Keratinocyte (primary cell): ENCODE measurements around the gene MUL1. TPM values are rescaled to one million over a fixed set of nuclear protein-coding genes. Genes with fewer than 3 reads are reported as not detected.
A peak's percentile ranks its signal among the peaks of the same experiment; 100 is the strongest.

ENCODE experiments used
- DNase-seq: peaks from one replicate; pipeline ENCODE4 v3.0.0-alpha.2; 2011; ENCODE audit warnings: low read depth, missing footprints, low spot score
- FAIRE-seq: peaks from 2 replicates; lab custom pipeline; 2011; peaks lifted over from hg19 to GRCh38; lab: Jason Lieb, UNC
- H2AFZ ChIP-seq: 2 replicates; pipeline ENCODE4 v1.6.0; 2012; ENCODE audit warnings: low read length, control low read depth, inconsistent platforms; ENCODE audit not compliant: control insufficient read depth
- H3K27ac ChIP-seq: 2 replicates; pipeline ENCODE4 v1.5.1; 2011; ENCODE audit warnings: low read length; ENCODE audit not compliant: control insufficient read depth, insufficient read depth
- H3K27me3 ChIP-seq: 3 replicates; pipeline ENCODE4 v1.6.0; 2011; ENCODE audit warnings: low read length; ENCODE audit not compliant: control insufficient read depth, insufficient read depth; ENCODE audit errors: extremely low read depth
- H3K36me3 ChIP-seq, 2 experiments: 2 replicates in 1 of 2; 3 replicates in 1 of 2; pipeline ENCODE4 v1.5.1; 2011; ENCODE audit warnings: low read length in 2 of 2, mild to moderate bottlenecking in 1 of 2; ENCODE audit not compliant: control insufficient read depth in 2 of 2, insufficient read depth in 2 of 2; ENCODE audit errors: extremely low read depth in 1 of 2
- H3K4me1 ChIP-seq: 3 replicates; pipeline ENCODE4 v1.5.1; 2011; ENCODE audit warnings: low read length; ENCODE audit not compliant: control insufficient read depth, insufficient read depth; ENCODE audit errors: extremely low read depth
- H3K4me2 ChIP-seq: 3 replicates; pipeline ENCODE4 v1.6.0; 2011; ENCODE audit warnings: low read depth, low read length; ENCODE audit not compliant: control insufficient read depth, insufficient read depth; ENCODE audit errors: extremely low read depth
- H3K4me3 ChIP-seq, 3 experiments: fragments of 200-600 bp in 1 of 3; sonication (generic) in 1 of 3; 2 replicates in 2 of 3; 3 replicates in 1 of 3; pipeline ENCODE4 v1.5.1; 2011 to 2016; ENCODE audit warnings: low read length in 3 of 3, mild to moderate bottlenecking in 3 of 3, control low read depth in 2 of 3, inconsistent platforms in 1 of 3, low read depth in 1 of 3, mixed read lengths in 1 of 3, mixed run types in 1 of 3, moderate library complexity in 1 of 3; ENCODE audit not compliant: control insufficient read depth in 2 of 3, insufficient read depth in 2 of 3; ENCODE audit errors: extremely low read depth in 1 of 3
- H3K79me2 ChIP-seq: 2 replicates; pipeline ENCODE4 v1.6.0; 2012; ENCODE audit warnings: low read length; ENCODE audit not compliant: control insufficient read depth, insufficient read depth
- H3K9ac ChIP-seq: 3 replicates; pipeline ENCODE4 v1.6.0; 2011; ENCODE audit warnings: low read length; ENCODE audit not compliant: control insufficient read depth, insufficient read depth; ENCODE audit errors: extremely low read depth
- H3K9me1 ChIP-seq: 3 replicates; pipeline ENCODE4 v1.6.0; 2011; ENCODE audit warnings: low read length; ENCODE audit not compliant: control insufficient read depth, insufficient read depth; ENCODE audit errors: extremely low read depth
- H3K9me3 ChIP-seq: 2 replicates; pipeline ENCODE4 v1.5.1; 2012; ENCODE audit warnings: low read depth, low read length; ENCODE audit not compliant: control insufficient read depth
- H4K20me1 ChIP-seq: 3 replicates; pipeline ENCODE4 v1.6.0; 2011; ENCODE audit warnings: low read length; ENCODE audit not compliant: control insufficient read depth, insufficient read depth; ENCODE audit errors: extremely low read depth
- CTCF ChIP-seq, 3 experiments: IDR thresholded peaks in 1 of 3; conservative IDR thresholded peaks in 1 of 3; optimal IDR thresholded peaks in 1 of 3; 2 replicates in 2 of 3; 3 replicates in 1 of 3; pipeline versions ENCODE3 to v1.5.1; 2011; ENCODE audit warnings: low read length in 3 of 3, mild to moderate bottlenecking in 3 of 3, moderate library complexity in 2 of 3, control low read depth in 1 of 3, inconsistent platforms in 1 of 3; ENCODE audit not compliant: insufficient read depth in 2 of 3; ENCODE audit errors: extremely low read depth in 1 of 3
- EZH2 ChIP-seq: IDR thresholded peaks from one replicate; pipeline ENCODE4 v1.6.1; 2012; ENCODE audit warnings: inconsistent platforms, mild to moderate bottlenecking, low read length, moderate library complexity
- dilution Hi-C: fragments of 300-500 bp; cut with MboI; formaldehyde crosslinking; loops from one replicate; pipeline ENCODE4 v1.7.0; 2020; ENCODE audit warnings: low sequenced_read_pairs; ENCODE audit not compliant: extremely low pct_ligation_motif_present
- polyA plus RNA-seq, 5 experiments: library from polyadenylated mRNA; depleted of rRNA in 3 of 5; stranded (reverse) in 3 of 5; stranded (forward) in 1 of 5; unstranded in 1 of 5; fragments of >200 nt; gene quantifications; 1 replicate in 1 of 5; 2 replicates in 3 of 5; 3 replicates in 1 of 5; pipeline versions ENCODE4 v1.2.1 to v1.2.3, GENCODE V29; 2011 to 2012; ENCODE audit warnings: missing spikeins in 2 of 5, low read depth in 1 of 5, low replicate concordance in 1 of 5

The MUL1 gene
- polyA plus RNA-seq, 1 donor (not counting 4 experiments of a cell fraction or from before 2014, with no cell fraction given): 28.2 TPM

- TF ChIP-seq CTCF (optimal IDR thresholded peaks at IDR 0.05 in 1 of 3, IDR thresholded peaks at IDR 0.05 in 1 of 3, conservative IDR thresholded peaks at IDR 0.05 in 1 of 3; ENCODE audit: extremely low read depth in 1 of 3, insufficient read depth in 2 of 3, low read length in 3 of 3): no peak
- TF ChIP-seq EZH2: no peak
- Histone ChIP-seq H3K9me1 (peaks cover 3% of the 10 kb centered on the region), H3K4me3 (no peak overlapping the region), H2AFZ (no peak overlapping the region), H3K9ac (no peak overlapping the region), H3K4me1 (peaks cover 30% of the 10 kb centered on the region), H3K27ac (no peak overlapping the region), H3K4me2 (peak overlapping the region; percentile 23), H4K20me1 (peaks cover 18% of the 10 kb centered on the region), H3K9me3 (no peaks in the 10 kb centered on the region), H3K27me3 (peaks cover under 1% of the 10 kb centered on the region), H3K79me2 (peaks cover 24% of the 10 kb centered on the region), H3K36me3 (no peaks in the 10 kb centered on the region)
- dilution Hi-C loops: no loop called here
- FAIRE-seq (no peak), DNase-seq (no peak)
Observed at GRCh38 chr1:20481643-20482498, 26.1 kb downstream of the MUL1 start.

- no peak for TF ChIP-seq EZH2
- TF ChIP-seq CTCF (optimal IDR thresholded peaks at IDR 0.05 in 1 of 3, IDR thresholded peaks at IDR 0.05 in 1 of 3, conservative IDR thresholded peaks at IDR 0.05 in 1 of 3; ENCODE audit: extremely low read depth in 1 of 3, insufficient read depth in 2 of 3, low read length in 3 of 3): no peak
- no peak overlapping the region for H3K27ac ChIP-seq
- H3K4me1 ChIP-seq: peaks cover 38% of the 10 kb centered on the region
Observed at GRCh38 chr1:20480951-20481617, 26.9 kb downstream of the MUL1 start.

More at GRCh38 chr1:20480951-20481617, 26.9 kb downstream of the MUL1 start:
- Histone ChIP-seq H3K9me1 (peaks cover 3% of the 10 kb centered on the region), H2AFZ (no peak overlapping the region), H4K20me1 (peaks cover 18% of the 10 kb centered on the region), H3K27me3 (peaks cover 8% of the 10 kb centered on the region), H3K9me3 (no peaks in the 10 kb centered on the region), H3K36me3 (no peaks in the 10 kb centered on the region), H3K79me2 (peaks cover 24% of the 10 kb centered on the region), H3K4me2 (peak overlapping the region; percentile 23), H3K4me3 (no peak overlapping the region), H3K9ac (no peak overlapping the region)
- FAIRE-seq (peak; percentile 56), DNase-seq (no peak)
- dilution Hi-C loops: no loop called here
